ENCODE data around the gene MAP3K6.

DNA sequence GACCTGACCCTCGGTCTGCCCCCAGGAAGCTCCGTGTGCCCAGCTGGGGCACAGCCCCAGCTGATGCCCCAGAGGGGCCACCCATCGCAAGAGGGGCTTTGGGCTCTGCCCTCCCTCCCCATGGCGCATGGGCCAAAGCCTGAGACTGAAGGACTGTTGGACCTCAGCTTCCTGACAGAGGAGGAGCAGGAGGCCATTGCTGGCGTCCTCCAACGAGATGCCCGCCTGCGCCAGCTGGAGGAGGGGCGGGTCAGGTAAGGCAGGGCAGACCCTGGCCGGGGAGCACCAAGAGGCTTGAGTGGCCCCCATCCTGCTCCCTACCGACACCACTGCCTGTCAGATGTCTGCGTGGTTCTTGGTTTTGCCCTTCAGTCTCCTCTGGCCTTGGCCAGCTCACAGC, 21.5 kb downstream of the MAP3K6 start:
- TF ChIP-seq CTCF (IDR thresholded peaks at IDR 0.05) (no peak), POLR2AphosphoS5 (IDR thresholded peaks at IDR 0.05) (no peak), EP300 (IDR thresholded peaks at IDR 0.05) (no peak), POLR2A (IDR thresholded peaks at IDR 0.05) (no peak)
